WTC11 (cell line): ENCODE data around the gene TRAF3IP1.

Experiments
- ATF3 ChIP-seq: sonication (generic); formaldehyde crosslinking; conservative IDR thresholded peaks from 2 replicates; pipeline ENCODE4 v1.8.1; 2022; ENCODE audit warnings: mild to moderate bottlenecking, missing genetic modification reagents
- MLX ChIP-seq: sonication (generic); formaldehyde crosslinking; IDR thresholded peaks from 2 replicates; pipeline ENCODE4 v1.8.1; 2023; ENCODE audit warnings: mild to moderate bottlenecking, missing genetic modification reagents, moderate library complexity
- NFATC4 ChIP-seq: fragments of 250-450 bp; sonication (Bioruptor Pico); IDR thresholded peaks from 2 replicates; pipeline ENCODE4 v1.9.0; 2021; ENCODE audit warnings: mild to moderate bottlenecking
- NFYB ChIP-seq: sonication (generic); formaldehyde crosslinking; conservative IDR thresholded peaks from 2 replicates; pipeline ENCODE4 v1.8.0; 2022; ENCODE audit warnings: low read depth, missing genetic modification reagents
- SMAD3 ChIP-seq: sonication (generic); formaldehyde crosslinking; IDR thresholded peaks from 2 replicates; pipeline ENCODE4 v1.8.0; 2022; ENCODE audit warnings: missing genetic modification reagents, mild to moderate bottlenecking, borderline replicate concordance
- ZNF138 ChIP-seq: sonication (generic); formaldehyde crosslinking; conservative IDR thresholded peaks from 2 replicates; pipeline ENCODE4 v1.8.1; 2022; ENCODE audit warnings: mild to moderate bottlenecking, moderate library complexity, missing genetic modification reagents
- TF ChIP-seq, protein P1 (sequence below): sonication (generic); formaldehyde crosslinking; IDR thresholded peaks from 2 replicates; pipeline ENCODE4 v1.8.0; 2022; ENCODE audit warnings: mild to moderate bottlenecking, missing genetic modification reagents
- TF ChIP-seq, protein P2 (sequence below): fragments of 200-600 bp; IDR thresholded peaks from 2 replicates; pipeline ENCODE4 v1.8.0; 2022; ENCODE audit warnings: antibody characterized with exemption
- TF ChIP-seq, protein P3 (sequence below): fragments of 250-450 bp; sonication (Bioruptor Pico); IDR thresholded peaks from 2 replicates; pipeline ENCODE4 v1.8.0; 2021; ENCODE audit warnings: mild to moderate bottlenecking
- TF ChIP-seq, protein P4 (sequence below): sonication (generic); formaldehyde crosslinking; IDR thresholded peaks from 2 replicates; pipeline ENCODE4 v1.8.1; 2022; ENCODE audit warnings: low read depth, missing genetic modification reagents, borderline replicate concordance

GRCh38 chr2:238441262-238442114 lies 121.2 kb downstream of the TRAF3IP1 start:
- TF ChIP-seq, protein P1, sequence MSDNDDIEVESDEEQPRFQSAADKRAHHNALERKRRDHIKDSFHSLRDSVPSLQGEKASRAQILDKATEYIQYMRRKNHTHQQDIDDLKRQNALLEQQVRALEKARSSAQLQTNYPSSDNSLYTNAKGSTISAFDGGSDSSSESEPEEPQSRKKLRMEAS (CRISPR knock-in tag): no peak
- TF ChIP-seq NFYB (CRISPR knock-in tag) (no peak), MLX (CRISPR knock-in tag) (no peak), ZNF138 (CRISPR knock-in tag) (no peak), SMAD3 (no peak), NFATC4 (no peak), ATF3 (no peak)
- TF ChIP-seq, protein P2, sequence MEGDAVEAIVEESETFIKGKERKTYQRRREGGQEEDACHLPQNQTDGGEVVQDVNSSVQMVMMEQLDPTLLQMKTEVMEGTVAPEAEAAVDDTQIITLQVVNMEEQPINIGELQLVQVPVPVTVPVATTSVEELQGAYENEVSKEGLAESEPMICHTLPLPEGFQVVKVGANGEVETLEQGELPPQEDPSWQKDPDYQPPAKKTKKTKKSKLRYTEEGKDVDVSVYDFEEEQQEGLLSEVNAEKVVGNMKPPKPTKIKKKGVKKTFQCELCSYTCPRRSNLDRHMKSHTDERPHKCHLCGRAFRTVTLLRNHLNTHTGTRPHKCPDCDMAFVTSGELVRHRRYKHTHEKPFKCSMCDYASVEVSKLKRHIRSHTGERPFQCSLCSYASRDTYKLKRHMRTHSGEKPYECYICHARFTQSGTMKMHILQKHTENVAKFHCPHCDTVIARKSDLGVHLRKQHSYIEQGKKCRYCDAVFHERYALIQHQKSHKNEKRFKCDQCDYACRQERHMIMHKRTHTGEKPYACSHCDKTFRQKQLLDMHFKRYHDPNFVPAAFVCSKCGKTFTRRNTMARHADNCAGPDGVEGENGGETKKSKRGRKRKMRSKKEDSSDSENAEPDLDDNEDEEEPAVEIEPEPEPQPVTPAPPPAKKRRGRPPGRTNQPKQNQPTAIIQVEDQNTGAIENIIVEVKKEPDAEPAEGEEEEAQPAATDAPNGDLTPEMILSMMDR: no peak
- TF ChIP-seq, protein P3, sequence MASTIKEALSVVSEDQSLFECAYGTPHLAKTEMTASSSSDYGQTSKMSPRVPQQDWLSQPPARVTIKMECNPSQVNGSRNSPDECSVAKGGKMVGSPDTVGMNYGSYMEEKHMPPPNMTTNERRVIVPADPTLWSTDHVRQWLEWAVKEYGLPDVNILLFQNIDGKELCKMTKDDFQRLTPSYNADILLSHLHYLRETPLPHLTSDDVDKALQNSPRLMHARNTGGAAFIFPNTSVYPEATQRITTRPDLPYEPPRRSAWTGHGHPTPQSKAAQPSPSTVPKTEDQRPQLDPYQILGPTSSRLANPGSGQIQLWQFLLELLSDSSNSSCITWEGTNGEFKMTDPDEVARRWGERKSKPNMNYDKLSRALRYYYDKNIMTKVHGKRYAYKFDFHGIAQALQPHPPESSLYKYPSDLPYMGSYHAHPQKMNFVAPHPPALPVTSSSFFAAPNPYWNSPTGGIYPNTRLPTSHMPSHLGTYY (CRISPR knock-in tag): no peak
- TF ChIP-seq, protein P4, sequence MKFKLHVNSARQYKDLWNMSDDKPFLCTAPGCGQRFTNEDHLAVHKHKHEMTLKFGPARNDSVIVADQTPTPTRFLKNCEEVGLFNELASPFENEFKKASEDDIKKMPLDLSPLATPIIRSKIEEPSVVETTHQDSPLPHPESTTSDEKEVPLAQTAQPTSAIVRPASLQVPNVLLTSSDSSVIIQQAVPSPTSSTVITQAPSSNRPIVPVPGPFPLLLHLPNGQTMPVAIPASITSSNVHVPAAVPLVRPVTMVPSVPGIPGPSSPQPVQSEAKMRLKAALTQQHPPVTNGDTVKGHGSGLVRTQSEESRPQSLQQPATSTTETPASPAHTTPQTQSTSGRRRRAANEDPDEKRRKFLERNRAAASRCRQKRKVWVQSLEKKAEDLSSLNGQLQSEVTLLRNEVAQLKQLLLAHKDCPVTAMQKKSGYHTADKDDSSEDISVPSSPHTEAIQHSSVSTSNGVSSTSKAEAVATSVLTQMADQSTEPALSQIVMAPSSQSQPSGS (CRISPR knock-in tag): no peak
